Endothelial cell of umbilical vein (primary cell): Measurements from ENCODE around the gene FMN2. TPM values are rescaled to one million over a fixed set of nuclear protein-coding genes. Genes with fewer than 3 reads are reported as not detected.

ENCODE experiments used
- BruUV-seq: library from RNA; stranded (reverse); fragments of 400-500 nt; replicated peaks from 2 replicates; lab custom pipeline; 2021; lab: Mats Ljungman, UMichigan
- CTCF ChIA-PET: fragments of 300-600, 350-600 bp; sonication (Branson Sonifier 250); formaldehyde crosslinking; loops from one replicate; lab custom pipeline; 2021; ENCODE audit warnings: antibody characterized with exemption, inconsistent platforms; lab: Charles Lee
- POLR2A ChIA-PET: fragments of 300-600, 350-600 bp; sonication (Branson Sonifier 250); formaldehyde crosslinking; loops from one replicate; lab custom pipeline; 2021; ENCODE audit warnings: antibody characterized with exemption, inconsistent platforms; lab: Charles Lee
- DNase-seq: peaks from one replicate; pipeline ENCODE4 v3.0.0-alpha.2; 2011; ENCODE audit warnings: low read depth, low spot score
- FAIRE-seq: peaks from 2 replicates; lab custom pipeline; 2011; peaks lifted over from hg19 to GRCh38; lab: Jason Lieb, UNC
- H2AFZ ChIP-seq: 2 replicates; pipeline ENCODE4 v1.6.0; 2012; ENCODE audit warnings: low read depth, low read length, control low read depth, inconsistent platforms
- H3K27ac ChIP-seq: 2 replicates; pipeline ENCODE4 v1.5.1; 2011; ENCODE audit warnings: low read depth, mild to moderate bottlenecking, control low read depth, low read length, moderate library complexity; ENCODE audit not compliant: insufficient read depth
- H3K27me3 ChIP-seq, 2 experiments: 2 replicates each; pipeline versions ENCODE4 v1.6.0 to v1.6.1; 2011; ENCODE audit warnings: low read length in 2 of 2, mixed read lengths in 1 of 2; ENCODE audit not compliant: control insufficient read depth in 2 of 2, insufficient read depth in 2 of 2
- H3K36me3 ChIP-seq, 2 experiments: 2 replicates in 1 of 2; 3 replicates in 1 of 2; pipeline ENCODE4 v1.5.1; 2011; ENCODE audit warnings: low read length in 2 of 2, mild to moderate bottlenecking in 1 of 2, moderate library complexity in 1 of 2; ENCODE audit not compliant: control insufficient read depth in 2 of 2, insufficient read depth in 2 of 2; ENCODE audit errors: extremely low read depth in 1 of 2
- H3K4me1 ChIP-seq: 3 replicates; pipeline ENCODE4 v1.5.1; 2011; ENCODE audit warnings: mild to moderate bottlenecking, low read length; ENCODE audit not compliant: control insufficient read depth, insufficient read depth; ENCODE audit errors: extremely low read depth
- H3K4me2 ChIP-seq: 2 replicates; pipeline ENCODE4 v1.6.1; 2011; ENCODE audit warnings: low read length, control low read depth, mixed read lengths; ENCODE audit not compliant: insufficient read depth
- H3K4me3 ChIP-seq, 3 experiments: fragments of 200-600 bp in 1 of 3; sonication (generic), shearing (Covaris generic) in 1 of 3; replicated peaks in 1 of 3; 2 replicates each; pipeline ENCODE4 v1.5.1; 2011 to 2016; ENCODE audit warnings: control low read depth in 3 of 3, low read length in 3 of 3, mild to moderate bottlenecking in 2 of 3, inconsistent platforms in 1 of 3, low read depth in 1 of 3, moderate library complexity in 1 of 3; ENCODE audit not compliant: insufficient read depth in 1 of 3
- H3K79me2 ChIP-seq: 2 replicates; pipeline ENCODE4 v1.6.0; 2012; ENCODE audit warnings: low read length, inconsistent platforms; ENCODE audit not compliant: control insufficient read depth, insufficient read depth
- H3K9ac ChIP-seq: replicated peaks from 2 replicates; pipeline ENCODE3; 2011; ENCODE audit warnings: low read length, control low read depth; ENCODE audit not compliant: insufficient read depth; ENCODE audit errors: extremely low read depth
- H3K9me1 ChIP-seq: replicated peaks from 3 replicates; pipeline ENCODE4 v1.6.0; 2011; ENCODE audit warnings: mild to moderate bottlenecking, low read length; ENCODE audit not compliant: control insufficient read depth, insufficient read depth; ENCODE audit errors: extremely low read depth
- H3K9me3 ChIP-seq: replicated peaks from 2 replicates; pipeline ENCODE4 v1.5.1; 2012; ENCODE audit warnings: low read length, inconsistent platforms; ENCODE audit not compliant: control insufficient read depth, insufficient read depth
- H4K20me1 ChIP-seq: replicated peaks from 2 replicates; pipeline ENCODE3; 2011; ENCODE audit warnings: mild to moderate bottlenecking, low read length; ENCODE audit not compliant: control insufficient read depth, insufficient read depth; ENCODE audit errors: extremely low read depth
- CTCF ChIP-seq, 2 donors: IDR thresholded peaks; 1 replicate in 1 of 2; 2 replicates in 1 of 2; pipeline ENCODE4 v1.5.1; 2011; ENCODE audit warnings: low read length in 2 of 2, mild to moderate bottlenecking in 2 of 2, moderate library complexity in 2 of 2, control low read depth in 1 of 2, inconsistent platforms in 1 of 2, low read depth in 1 of 2; ENCODE audit not compliant: insufficient read depth in 1 of 2; ENCODE audit errors: extremely low read depth in 1 of 2
- MYC ChIP-seq: IDR thresholded peaks from one replicate; pipeline ENCODE4 v1.6.1; 2011; ENCODE audit warnings: mild to moderate bottlenecking, low read depth, low read length
- POLR2A ChIP-seq: IDR thresholded peaks from 2 replicates; pipeline ENCODE4 v1.6.1; 2012; ENCODE audit warnings: low read depth, mild to moderate bottlenecking, control low read depth, low read length
- dilution Hi-C: fragments of 300-500 bp; cut with MboI; formaldehyde crosslinking; loops from one replicate; pipeline ENCODE4 v1.15.0; 2019; ENCODE audit warnings: low sequenced_read_pairs; ENCODE audit not compliant: extremely low pct_ligation_motif_present
- intact Hi-C: fragments of 100-400 bp; cut with micrococcal nuclease; formaldehyde crosslinking; loops from one replicate; pipeline ENCODE4 v1.10.0; 2022
- polyA plus RNA-seq, 4 experiments: library from polyadenylated mRNA; depleted of rRNA in 3 of 4; stranded (reverse) in 3 of 4; unstranded in 1 of 4; fragments of >200 nt; gene quantifications; 2 replicates each; pipeline versions ENCODE4 v1.2.1 to v1.2.3, GENCODE V29; 2011 to 2012; ENCODE audit warnings: missing spikeins in 1 of 4
- total RNA-seq: library from RNA; stranded (reverse); gene quantifications from 2 replicates; pipeline ENCODE4 v1.2.3, GENCODE V29; 2021

The FMN2 gene
- total and polyA plus RNA-seq, 2 donors (not counting 3 experiments of a cell fraction or from before 2014, with no cell fraction given): not detected

GRCh38 chr1:240189386-240189989, 97.8 kb downstream of the FMN2 start:
- no peak overlapping the region for H3K4me3 ChIP-seq
- H3K27ac ChIP-seq: no peak overlapping the region
- H4K20me1 ChIP-seq: no peaks in the 10 kb centered on the region
- H3K79me2 ChIP-seq: no peaks in the 10 kb centered on the region
- ChIA-PET CTCF (interaction anchor here (0.6 to 2.0 kb wide), 10 partner anchors 25 to 238 kb away, joined by 3 to 21 read pairs (median 4); no protein-coding TSS in a partner anchor), POLR2A (no interaction called here)
- H3K4me2 ChIP-seq: no peak overlapping the region
- intact Hi-C loops (loop anchor here (1.0 kb wide), 1 partner anchor 162 kb away; no protein-coding TSS in a partner anchor), dilution Hi-C loops (no loop called here)
- BruUV-seq: no TSS peak
- no peak overlapping the region for H3K9ac ChIP-seq
- no peak for FAIRE-seq
- H3K4me1 ChIP-seq: no peaks in the 10 kb centered on the region
- no peaks in the 10 kb centered on the region for H3K9me3 ChIP-seq
- no peaks in the 10 kb centered on the region for H3K27me3 ChIP-seq
- TF ChIP-seq MYC (no peak), CTCF (IDR thresholded peaks at IDR 0.05; ENCODE audit: extremely low read depth in 1 of 2, insufficient read depth in 1 of 2, low read depth in 1 of 2, low read length in 2 of 2) (peak; percentile 63)
- no peaks in the 10 kb centered on the region for H3K36me3 ChIP-seq
- H3K9me1 ChIP-seq: no peaks in the 10 kb centered on the region
- H2AFZ ChIP-seq: no peak overlapping the region
- peak; percentile 43 for DNase-seq

GRCh38 chr1:240190881-240191401, 99.3 kb downstream of the FMN2 start:
- no peaks in the 10 kb centered on the region for H3K9me3 ChIP-seq
- H2AFZ ChIP-seq: no peak overlapping the region
- ChIA-PET POLR2A (no interaction called here), CTCF (interaction anchor here (1.2 to 1.4 kb wide), 2 partner anchors 164 to 1295 kb away, joined by 5 to 7 read pairs; no protein-coding TSS in a partner anchor)
- no peaks in the 10 kb centered on the region for H3K79me2 ChIP-seq
- H4K20me1 ChIP-seq: no peaks in the 10 kb centered on the region
- no peaks in the 10 kb centered on the region for H3K4me1 ChIP-seq
- H3K27me3 ChIP-seq: no peaks in the 10 kb centered on the region
- DNase-seq: no peak
- FAIRE-seq: no peak
- BruUV-seq: no TSS peak
- intact Hi-C loops: no loop called here
- dilution Hi-C loops: no loop called here
- H3K9me1 ChIP-seq: no peaks in the 10 kb centered on the region
- H3K4me3 ChIP-seq: no peak overlapping the region
- H3K36me3 ChIP-seq: no peaks in the 10 kb centered on the region
- H3K27ac ChIP-seq: no peak overlapping the region
- H3K9ac ChIP-seq: no peak overlapping the region
- TF ChIP-seq POLR2A (no peak), CTCF (IDR thresholded peaks at IDR 0.05; ENCODE audit: extremely low read depth in 1 of 2, insufficient read depth in 1 of 2, low read depth in 1 of 2, low read length in 2 of 2) (peak in 1 of 2 donors; percentile 6)
- no peak overlapping the region for H3K4me2 ChIP-seq
